K562 (cell line): ENCODE data around the gene ABCA7. TPM values are rescaled to one million over a fixed set of nuclear protein-coding genes. Genes with fewer than 3 reads are reported as not detected.

ENCODE experiments used
- BRF1 ChIP-seq: IDR thresholded peaks from 3 replicates; pipeline ENCODE4 v1.6.1; 2011; ENCODE audit warnings: borderline replicate concordance, mild to moderate bottlenecking; ENCODE audit not compliant: insufficient read length; ENCODE audit errors: extremely low read depth
- CHCHD3 ChIP-seq: fragments of 250-450 bp; sonication (Bioruptor Pico); IDR thresholded peaks from 2 replicates; pipeline ENCODE4 v2.1.2; 2022; ENCODE audit warnings: mild to moderate bottlenecking
- CHD7 ChIP-seq: fragments of 200-600 bp; sonication (generic); IDR thresholded peaks from one replicate; pipeline ENCODE4 v1.6.1; 2012; ENCODE audit warnings: mild to moderate bottlenecking, low read depth, low read length, inconsistent platforms
- CXXC5 ChIP-seq: fragments of 250-450 bp; sonication (Bioruptor Pico); IDR thresholded peaks from 2 replicates; pipeline ENCODE4 v1.8.0; 2022; ENCODE audit warnings: inconsistent platforms, mild to moderate bottlenecking, moderate library complexity
- FOS ChIP-seq: IDR thresholded peaks from 3 replicates; pipeline ENCODE4 v1.6.1; 2011; ENCODE audit not compliant: insufficient read length; ENCODE audit errors: extremely low read depth
- FOXK2 ChIP-seq, 2 experiments: fragments of 450-650 bp; IDR thresholded peaks in 1 of 2; conservative IDR thresholded peaks in 1 of 2; 2 replicates each; pipeline ENCODE4 v1.6.1; 2016; ENCODE audit warnings: low read depth in 2 of 2, mild to moderate bottlenecking in 1 of 2
- GABPB2 ChIP-seq: fragments of 250-450 bp; sonication (Bioruptor Pico); conservative IDR thresholded peaks from 2 replicates; pipeline ENCODE4 v1.5.1; 2021; ENCODE audit warnings: mild to moderate bottlenecking
- MYBL2 ChIP-seq, 2 experiments: fragments of 450-650 bp in 1 of 2; sonication (generic) in 1 of 2; formaldehyde crosslinking in 1 of 2; IDR thresholded peaks; 2 replicates each; pipeline versions ENCODE4 v1.6.1 to v1.8.1; 2017 to 2022; ENCODE audit warnings: borderline replicate concordance in 1 of 2, inconsistent platforms in 1 of 2, low read depth in 1 of 2, mild to moderate bottlenecking in 1 of 2, missing genetic modification reagents in 1 of 2, moderate library complexity in 1 of 2
- POLR2B ChIP-seq: fragments of 450-650 bp; IDR thresholded peaks from 2 replicates; pipeline ENCODE4 v1.6.1; 2018; ENCODE audit warnings: low read depth; ENCODE audit not compliant: partially characterized antibody
- POLR2G ChIP-seq: fragments of 200-400 bp; formaldehyde crosslinking; IDR thresholded peaks from 2 replicates; pipeline ENCODE4 v1.6.1; 2017; ENCODE audit warnings: low read depth, mild to moderate bottlenecking, antibody characterized with exemption, low read length, moderate library complexity
- SRF ChIP-seq, 2 experiments: fragments of 250-450, 450-650 bp in 1 of 2; sonication (Bioruptor Pico) in 1 of 2; sonication (generic) in 1 of 2; formaldehyde crosslinking; IDR thresholded peaks; 2 replicates each; pipeline versions ENCODE4 v1.5.0 to v1.5.1; 2020 to 2022; ENCODE audit warnings: mild to moderate bottlenecking in 1 of 2, missing genetic modification reagents in 1 of 2
- ZC3H11A ChIP-seq: IDR thresholded peaks from 2 replicates; pipeline ENCODE4 v1.6.1; 2012; ENCODE audit warnings: low read depth, low read length, improper control_type of control experiment
- ZEB2 ChIP-seq: fragments of 450-650 bp; IDR thresholded peaks from 2 replicates; pipeline ENCODE4 v1.6.1; 2016
- ZNF24 ChIP-seq: fragments of 450-650 bp; IDR thresholded peaks from 2 replicates; pipeline ENCODE4 v1.6.1; 2016
- ZNF263 ChIP-seq: sonication (generic); formaldehyde crosslinking; IDR thresholded peaks from 2 replicates; pipeline ENCODE4 v1.8.0; 2022; ENCODE audit warnings: mild to moderate bottlenecking, missing genetic modification reagents, borderline replicate concordance
- ZNF316 ChIP-seq: fragments of 450-650 bp; IDR thresholded peaks from 2 replicates; pipeline ENCODE4 v1.6.1; 2016
- ZNF668 ChIP-seq: fragments of 250-450 bp; sonication (Bioruptor Pico); IDR thresholded peaks from 2 replicates; pipeline ENCODE4 v1.8.0; 2022; ENCODE audit warnings: mild to moderate bottlenecking, inconsistent platforms
- polyA plus RNA-seq, 8 experiments: library from polyadenylated mRNA; depleted of rRNA in 4 of 8; stranded (reverse) in 5 of 8; unstranded in 3 of 8; fragments of >200 nt; fragmentation: Nextera tagmentation in 2 of 8; fragmentation: Illumina TruSeq in 1 of 8; extraction: Ambion mirVana in 2 of 8; extraction: Trizol in 1 of 8; gene quantifications; 2 replicates each; pipeline versions ENCODE4 v1.2.1 to v1.2.3, GENCODE V29; 2011 to 2014; ENCODE audit warnings: inconsistent platforms in 1 of 8, missing spikeins in 1 of 8
- total RNA-seq, 7 experiments: library from RNA; depleted of rRNA in 6 of 7; stranded (reverse); fragments of >200 nt in 6 of 7; fragmentation: Illumina TruSeq in 2 of 7; extraction: Trizol in 2 of 7; gene quantifications; 2 replicates each; pipeline versions ENCODE4 v1.2.1 to v1.2.3, GENCODE V29; 2011 to 2021; ENCODE audit warnings: low replicate concordance in 1 of 7

ABCA7 gene
- total and polyA plus RNA-seq, 9 of the 15 experiments (the other 6 are each of a cell fraction or from before 2014, with no cell fraction given): 2.3 to 96.1 (median 31.2) TPM

- no peak for TF ChIP-seq CHD7
- no peak for TF ChIP-seq ZNF316
- no peak; a peak in 1 of 4 replicates for TF ChIP-seq SRF (CRISPR knock-in tag; IDR thresholded peaks at IDR 0.05)
- TF ChIP-seq ZNF263 (CRISPR knock-in tag): no peak
- TF ChIP-seq FOS: no peak
- TF ChIP-seq CHCHD3: no peak
- TF ChIP-seq BRF1: no peak
- no peak for TF ChIP-seq ZC3H11A
- peak; percentile 64 for TF ChIP-seq CXXC5 (CRISPR knock-in tag)
- peak; percentile 17 for TF ChIP-seq POLR2B
- no peak for TF ChIP-seq ZEB2
- no peak for TF ChIP-seq GABPB2
- no peak for TF ChIP-seq FOXK2 (conservative IDR thresholded peaks at IDR 0.05 in 1 of 2, IDR thresholded peaks at IDR 0.05 in 1 of 2; ENCODE audit: low read depth in 2 of 2)
- no peak for TF ChIP-seq MYBL2 (IDR thresholded peaks at IDR 0.05; ENCODE audit: low read depth)
- TF ChIP-seq MYBL2 (CRISPR knock-in tag; IDR thresholded peaks at IDR 0.05; ENCODE audit: borderline replicate concordance): no peak
- no peak for TF ChIP-seq ZNF668 (CRISPR knock-in tag)
- peak; percentile 73 for TF ChIP-seq POLR2G
- no peak for TF ChIP-seq ZNF24
Measured at GRCh38 chr19:1112268-1113029, 72.5 kb downstream of the ABCA7 start (continued).
